IMR-90 (cell line): ENCODE data around the gene PPP1R9B. TPM values are rescaled to one million over a fixed set of nuclear protein-coding genes. Genes with fewer than 3 reads are reported as not detected.

ENCODE experiments used
- ATAC-seq: fragments of 200-7000 bp; cut with Tn5 transposase; 2 replicates; pipeline ENCODE4 v1.9.1; 2020; ENCODE audit warnings: low read depth, mild to moderate bottlenecking, moderate library complexity
- BruUV-seq: library from RNA; stranded (reverse); fragments of 400-500 nt; replicated peaks from 2 replicates; lab custom pipeline; 2021; lab: Mats Ljungman, UMichigan
- CTCF ChIA-PET: fragments of 300-600 bp; formaldehyde crosslinking; extraction: SDS; loops from one replicate; lab custom pipeline; 2021; ENCODE audit warnings: antibody characterized with exemption; lab: Yijun Ruan, JAX
- POLR2A ChIA-PET: fragments of 300-600 bp; sonication (Branson Sonifier 250); formaldehyde crosslinking; loops from one replicate; lab custom pipeline; 2022; ENCODE audit warnings: antibody characterized with exemption; ENCODE audit not compliant: unreplicated experiment; lab: Charles Lee
- DNase-seq: peaks from one replicate; pipeline ENCODE4 v3.0.0; 2013
- H2AFZ ChIP-seq: replicated peaks from 2 replicates; pipeline ENCODE3; 2013; ENCODE audit warnings: low read length, mild to moderate bottlenecking; ENCODE audit not compliant: poor library complexity
- H2AK5ac ChIP-seq: 2 replicates; pipeline ENCODE4 v1.6.1; 2013; ENCODE audit warnings: low read depth, low read length, inconsistent platforms
- H2AK9ac ChIP-seq: replicated peaks from 2 replicates; pipeline ENCODE3; 2013; ENCODE audit warnings: mild to moderate bottlenecking, low read depth, low read length, moderate library complexity; ENCODE audit not compliant: poor library complexity
- H2BK120ac ChIP-seq: 2 replicates; pipeline ENCODE4 v1.6.1; 2013; ENCODE audit warnings: low read depth, low read length, inconsistent platforms
- H2BK15ac ChIP-seq: 3 replicates; pipeline ENCODE4 v1.6.1; 2013; ENCODE audit warnings: low read depth, low read length, inconsistent platforms
- H2BK20ac ChIP-seq: 2 replicates; pipeline ENCODE4 v1.6.1; 2013; ENCODE audit warnings: low read depth, mild to moderate bottlenecking, inconsistent platforms, low read length, moderate library complexity
- H2BK5ac ChIP-seq: 2 replicates; pipeline ENCODE4 v1.6.1; 2013; ENCODE audit warnings: mild to moderate bottlenecking, low read depth, low read length, inconsistent platforms; ENCODE audit not compliant: poor library complexity, severe bottlenecking
- H3K14ac ChIP-seq: replicated peaks from 2 replicates; pipeline ENCODE4 v1.6.1; 2013; ENCODE audit warnings: low read depth, low read length, inconsistent platforms
- H3K18ac ChIP-seq: 2 replicates; pipeline ENCODE4 v1.6.1; 2013; ENCODE audit warnings: low read depth, low read length, control low read depth
- H3K23ac ChIP-seq: 2 replicates; pipeline ENCODE4 v1.6.1; 2013; ENCODE audit warnings: low read depth, low read length, inconsistent platforms
- H3K27ac ChIP-seq: 2 replicates; pipeline ENCODE4 v1.5.1; 2013; ENCODE audit warnings: mild to moderate bottlenecking, control low read depth, low read length; ENCODE audit not compliant: insufficient read depth
- H3K27me3 ChIP-seq: 2 replicates; pipeline ENCODE4 v1.6.1; 2013; ENCODE audit warnings: low read length; ENCODE audit not compliant: control insufficient read depth, insufficient read depth
- H3K36me3 ChIP-seq: 2 replicates; pipeline ENCODE4 v1.6.1; 2013; ENCODE audit warnings: low read length, mixed read lengths; ENCODE audit not compliant: control insufficient read depth, insufficient read depth
- H3K4ac ChIP-seq: 2 replicates; pipeline ENCODE4 v1.6.1; 2013; ENCODE audit warnings: low read depth, low read length, inconsistent platforms
- H3K4me1 ChIP-seq: 2 replicates; pipeline ENCODE4 v1.6.1; 2013; ENCODE audit warnings: low read length, mixed read lengths; ENCODE audit not compliant: control insufficient read depth, insufficient read depth
- H3K4me2 ChIP-seq: 2 replicates; pipeline ENCODE4 v1.6.1; 2013; ENCODE audit warnings: low read depth, mild to moderate bottlenecking, control low read depth, low read length, moderate library complexity
- H3K4me3 ChIP-seq: 2 replicates; pipeline ENCODE4 v1.5.1; 2013; ENCODE audit warnings: low read depth, mild to moderate bottlenecking, control low read depth, low read length, moderate library complexity; ENCODE audit not compliant: insufficient read depth
- H3K56ac ChIP-seq: 2 replicates; pipeline ENCODE4 v1.6.1; 2013; ENCODE audit warnings: low read length, inconsistent platforms; ENCODE audit not compliant: insufficient read depth; ENCODE audit errors: extremely low read depth
- H3K79me1 ChIP-seq, 2 experiments: 2 replicates each; pipeline ENCODE4 v1.6.1; 2013; ENCODE audit warnings: low read length in 2 of 2, inconsistent platforms in 1 of 2, low read depth in 1 of 2
- H3K9ac ChIP-seq: 2 replicates; pipeline ENCODE4 v1.6.1; 2013; ENCODE audit warnings: low read depth, low read length, control low read depth
- H3K9me1 ChIP-seq: 2 replicates; pipeline ENCODE4 v1.6.1; 2013; ENCODE audit warnings: low read length, inconsistent platforms; ENCODE audit not compliant: insufficient read depth
- H3K9me3 ChIP-seq: 2 replicates; pipeline ENCODE4 v1.6.1; 2013; ENCODE audit warnings: low read length; ENCODE audit not compliant: control insufficient read depth, insufficient read depth
- H4K20me1 ChIP-seq: 2 replicates; pipeline ENCODE4 v1.6.1; 2013; ENCODE audit warnings: low read length, inconsistent platforms; ENCODE audit not compliant: insufficient read depth
- H4K5ac ChIP-seq: 2 replicates; pipeline ENCODE4 v1.6.1; 2013; ENCODE audit warnings: mild to moderate bottlenecking, low read depth, low read length, control low read depth
- H4K8ac ChIP-seq, 2 experiments: 2 replicates each; pipeline ENCODE4 v1.6.1; 2013; ENCODE audit warnings: low read depth in 2 of 2, low read length in 2 of 2, control low read depth in 1 of 2, inconsistent platforms in 1 of 2
- H4K91ac ChIP-seq: 2 replicates; pipeline ENCODE4 v1.6.1; 2013; ENCODE audit warnings: low read depth, low read length, inconsistent platforms; ENCODE audit not compliant: insufficient read depth
- CTCF ChIP-seq: conservative IDR thresholded peaks from 2 replicates; pipeline ENCODE4 v1.5.1; 2012; ENCODE audit warnings: mild to moderate bottlenecking, low read depth, low read length, improper control_type of control experiment
- MXI1 ChIP-seq: IDR thresholded peaks from 2 replicates; pipeline ENCODE4 v1.6.1; 2012; ENCODE audit warnings: low read depth, mild to moderate bottlenecking, low read length, moderate library complexity, borderline replicate concordance
- WGBS, 2 experiments: methylation state at CpG; one replicate each; pipeline versions ENCODE4 v1.1.5 to v1.1.7; 2013; ENCODE audit warnings: missing lambda C conversion rate in 2 of 2; ENCODE audit not compliant: insufficient read length in 1 of 2; ENCODE audit errors: extremely low coverage in 2 of 2; 5-methylcytosine and 5-hydroxymethylcytosine counted together
- dilution Hi-C: fragments of 300-500 bp; cut with HindIII; formaldehyde crosslinking; loops from one replicate; pipeline ENCODE4 v1.14.3; 2018; ENCODE audit warnings: low sequenced_read_pairs; ENCODE audit not compliant: unreplicated experiment
- in situ Hi-C: fragments of 300-500 bp; cut with MboI; formaldehyde crosslinking; loops from 3 replicates; pipeline ENCODE4 v1.14.3; 2019; ENCODE audit warnings: low sequenced_read_pairs, inconsistent platforms, mixed read lengths
- intact Hi-C: fragments of 100-400 bp; cut with micrococcal nuclease; formaldehyde crosslinking; loops from 2 replicates; pipeline ENCODE4 v1.10.0; 2022
- polyA plus RNA-seq, 3 experiments: library from polyadenylated mRNA; depleted of rRNA; stranded (reverse); fragments of >200 nt; gene quantifications; 2 replicates each; pipeline ENCODE4 v1.2.3, GENCODE V29; 2012; ENCODE audit warnings: low replicate concordance in 1 of 3
- total RNA-seq: library from RNA; depleted of rRNA; stranded (reverse); fragments of >200 nt; gene quantifications from 2 replicates; pipeline ENCODE4 v1.2.3, GENCODE V29; 2012

The PPP1R9B gene
- total and polyA plus RNA-seq, 2 of the 4 experiments (the other 2 are of a cell fraction), result 23.0 to 28.0 TPM

DNA sequence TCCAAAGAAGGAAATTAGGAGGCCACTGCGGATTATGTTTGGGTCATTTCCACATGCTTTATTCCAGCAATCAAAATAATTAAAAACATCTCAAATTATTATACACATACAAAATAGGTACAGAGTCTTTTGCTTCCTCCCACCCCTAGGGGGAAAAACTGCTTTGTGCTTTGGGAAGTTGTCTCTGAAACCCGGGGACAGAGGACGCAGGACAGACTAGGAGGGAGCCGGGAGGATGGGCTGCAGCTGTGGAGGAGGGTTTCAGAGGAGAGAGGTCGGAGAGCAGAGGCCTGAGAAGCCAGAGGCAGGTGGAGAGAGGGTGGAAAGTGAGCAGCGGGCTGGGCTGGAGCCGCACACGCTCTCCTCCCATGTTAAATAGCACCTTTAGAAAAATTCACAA is 33.6 kb upstream of the PPP1R9B start:
- no peak for ATAC-seq
- CTCF ChIA-PET, result no interaction called here

More for the DNA sequence above, 33.6 kb upstream of the PPP1R9B start:
- Histone ChIP-seq H3K9ac (no peak overlapping the region), H3K79me1 (peaks cover 0 to 37% of the 10 kb centered on the region in 2 experiments; a peak in 2 of 4 replicates), H3K23ac (no peak overlapping the region), H3K56ac (0 out of 2 replicates have a peak overlapping the region, but pooled peaks have one; percentile 23), H3K27me3 (no peaks in the 10 kb centered on the region), H3K14ac (no peak overlapping the region), H3K18ac (no peak overlapping the region), H3K9me3 (no peaks in the 10 kb centered on the region), H3K4me2 (no peak overlapping the region), H2AFZ (no peak overlapping the region), H2BK120ac (no peak overlapping the region), H3K36me3 (peaks cover 56% of the 10 kb centered on the region), H3K4me3 (no peak overlapping the region), H2AK5ac (no peak overlapping the region), H2BK5ac (peak overlapping the region; percentile 99), H3K4me1 (no peaks in the 10 kb centered on the region; the same call in 1 of the 2 replicates), H3K4ac (0 out of 2 replicates have a peak overlapping the region, but pooled peaks have one; percentile 26), H4K8ac (no peak overlapping the region), H4K91ac (no peak overlapping the region), H3K9me1 (peaks cover 12% of the 10 kb centered on the region; the same call in 1 of the 2 replicates), H4K5ac (no peak overlapping the region), H3K27ac (peak overlapping the region; percentile 56), H2AK9ac (peak overlapping the region; percentile 46), H2BK20ac (no peak overlapping the region), H2BK15ac (no peak overlapping the region), H4K20me1 (peaks cover 92% of the 10 kb centered on the region)
- TF ChIP-seq MXI1 (no peak), CTCF (peak; percentile 21; the same call in 1 of the 2 replicates)
- DNase-seq, result peak; percentile 45
- in situ Hi-C loops (no loop called here), dilution Hi-C loops (no loop called here), intact Hi-C loops (no loop called here)
- WGBS, 2 experiments, result 7% methylated on average over 3 of the region's 8 CpGs; no CpG with 5 or more reads in 1 of the 2 experiments
- BruUV-seq, result no TSS peak
- POLR2A ChIA-PET, result no interaction called here
